Chondrocyte (in vitro differentiated cells): ENCODE results near the gene RAD51. TPM values are rescaled to one million over a fixed set of nuclear protein-coding genes. Genes with fewer than 3 reads are reported as not detected.

Experiments
- DNase-seq: peaks from one replicate; pipeline ENCODE4 v3.0.0; 2021; ENCODE audit warnings: mixed read lengths, low spot score
- H3K27ac Mint-ChIP-seq: one replicate; pipeline ENCODE4 v1.8.0; 2021; ENCODE audit warnings: mild to moderate bottlenecking, moderate library complexity, mixed read lengths; ENCODE audit not compliant: unreplicated experiment
- H3K27me3 Mint-ChIP-seq: 2 replicates; pipeline ENCODE4 v1.8.0; 2021; ENCODE audit warnings: low read depth, mixed read lengths
- H3K36me3 Mint-ChIP-seq: 2 replicates; pipeline ENCODE4 v1.8.0; 2021; ENCODE audit warnings: low read depth, mixed read lengths
- H3K4me1 Mint-ChIP-seq: 2 replicates; pipeline ENCODE4 v1.8.0; 2021; ENCODE audit warnings: low read depth, mild to moderate bottlenecking, mixed read lengths
- H3K4me3 Mint-ChIP-seq: one replicate; pipeline ENCODE4 v1.8.0; 2021; ENCODE audit warnings: mild to moderate bottlenecking, moderate library complexity, mixed read lengths; ENCODE audit not compliant: unreplicated experiment
- H3K9me3 Mint-ChIP-seq: 2 replicates; pipeline ENCODE4 v1.8.0; 2021; ENCODE audit warnings: low read depth, mixed read lengths
- CTCF ChIP-seq: fragments of 200-600 bp; sonication (generic); IDR thresholded peaks from 2 replicates; pipeline ENCODE4 v1.5.0; 2021; ENCODE audit warnings: antibody characterized with exemption, mild to moderate bottlenecking, moderate library complexity
- total RNA-seq: library from RNA; stranded (reverse); gene quantifications from 3 replicates; pipeline ENCODE4 v1.2.1, GENCODE V29; 2021

The RAD51 gene
- total RNA-seq, 1 donor from 2014 or later = 9.4 TPM

- TF ChIP-seq CTCF = no peak
- no peak overlapping the region for H3K27ac Mint-ChIP-seq
- H3K27me3 Mint-ChIP-seq = no peaks in the 10 kb centered on the region
- no peaks in the 10 kb centered on the region for H3K4me1 Mint-ChIP-seq
- H3K9me3 Mint-ChIP-seq = no peaks in the 10 kb centered on the region
- H3K36me3 Mint-ChIP-seq = peaks cover 20% of the 10 kb centered on the region
- no peak for DNase-seq
- H3K4me3 Mint-ChIP-seq = no peak overlapping the region
Observed at GRCh38 chr15:40739047-40739446, 44.1 kb downstream of the RAD51 start.

DNA sequence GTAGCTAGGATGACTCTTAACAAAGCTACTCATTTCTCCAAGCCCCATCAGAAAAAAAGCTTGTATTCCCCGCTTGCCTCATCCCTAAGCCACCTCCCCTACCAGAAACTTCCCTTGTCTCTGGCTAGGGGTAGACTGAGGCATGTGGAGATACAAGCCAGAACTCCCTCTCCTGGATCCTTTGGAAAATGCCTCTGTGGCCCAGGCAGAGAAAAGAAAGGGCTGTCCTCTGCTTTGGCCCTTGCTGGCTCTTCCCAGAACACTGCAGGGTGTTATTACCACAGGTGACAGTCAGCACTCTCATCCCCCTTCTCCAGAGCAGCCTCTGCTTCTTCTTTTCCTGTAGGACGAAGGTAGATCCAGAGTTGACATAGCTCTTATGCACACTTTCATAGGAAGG is 44.9 kb downstream of the RAD51 start:
- no peak overlapping the region for H3K27ac Mint-ChIP-seq
- DNase-seq = no peak
- TF ChIP-seq CTCF = peak; percentile 14
- no peak overlapping the region for H3K4me3 Mint-ChIP-seq
- no peaks in the 10 kb centered on the region for H3K9me3 Mint-ChIP-seq
- no peaks in the 10 kb centered on the region for H3K4me1 Mint-ChIP-seq
- H3K27me3 Mint-ChIP-seq = no peaks in the 10 kb centered on the region
- H3K36me3 Mint-ChIP-seq = peaks cover 24% of the 10 kb centered on the region

GRCh38 chr15:40743485-40743901 is 48.5 kb downstream of the RAD51 start:
- TF ChIP-seq CTCF = no peak
- H3K4me1 Mint-ChIP-seq = peaks cover 7% of the 10 kb centered on the region
- no peaks in the 10 kb centered on the region for H3K27me3 Mint-ChIP-seq
- H3K4me3 Mint-ChIP-seq = no peak overlapping the region
- no peaks in the 10 kb centered on the region for H3K9me3 Mint-ChIP-seq
- peaks cover 16% of the 10 kb centered on the region for H3K36me3 Mint-ChIP-seq
- peak overlapping the region; percentile 45 for H3K27ac Mint-ChIP-seq
- no peak for DNase-seq

- Mint-ChIP-seq H3K27me3 (no peaks in the 10 kb centered on the region), H3K36me3 (peaks cover 16% of the 10 kb centered on the region), H3K4me1 (peaks cover 7% of the 10 kb centered on the region), H3K4me3 (no peak overlapping the region), H3K9me3 (no peaks in the 10 kb centered on the region), H3K27ac (peak overlapping the region; percentile 45)
- DNase-seq = no peak
- no peak for TF ChIP-seq CTCF
Observed at GRCh38 chr15:40743921-40744814, 49.2 kb downstream of the RAD51 start.

- Mint-ChIP-seq H3K27ac (no peak overlapping the region), H3K4me3 (no peak overlapping the region), H3K4me1 (peaks cover 7% of the 10 kb centered on the region), H3K36me3 (peaks cover 15% of the 10 kb centered on the region), H3K9me3 (no peaks in the 10 kb centered on the region), H3K27me3 (no peaks in the 10 kb centered on the region)
- no peak for TF ChIP-seq CTCF
- DNase-seq = no peak
Observed at GRCh38 chr15:40744815-40745152, 49.8 kb downstream of the RAD51 start.
